DND-41 (cell line): ENCODE results near the gene GLIS2.

Source experiments
- ATAC-seq: fragments of 200-7000 bp; cut with Tn5 transposase; 3 replicates; pipeline ENCODE4 v1.9.1; 2021; ENCODE audit warnings: low read depth; ENCODE audit not compliant: insufficient read depth
- DNase-seq: peaks from one replicate; pipeline ENCODE4 v3.0.0-alpha.2; 2020
- H2AFZ ChIP-seq: 2 replicates; pipeline ENCODE4 v1.6.0; 2012; ENCODE audit warnings: low read depth, low read length
- H3K27ac ChIP-seq: 2 replicates; pipeline ENCODE4 v1.5.1; 2012; ENCODE audit warnings: low read length, inconsistent platforms
- H3K27me3 ChIP-seq: fragments of 200-600 bp; sonication (generic); 2 replicates; pipeline ENCODE4 v1.6.0; 2012; ENCODE audit warnings: low read length, mild to moderate bottlenecking, inconsistent platforms; ENCODE audit not compliant: insufficient read depth, poor library complexity
- H3K36me3 ChIP-seq: 2 replicates; pipeline ENCODE4 v1.5.1; 2012; ENCODE audit warnings: low read length, inconsistent platforms; ENCODE audit not compliant: insufficient read depth
- H3K4me1 ChIP-seq: 2 replicates; pipeline ENCODE4 v1.5.1; 2012; ENCODE audit warnings: mild to moderate bottlenecking, low read length; ENCODE audit not compliant: insufficient read depth
- H3K4me2 ChIP-seq: 2 replicates; pipeline ENCODE4 v1.6.0; 2012; ENCODE audit warnings: mild to moderate bottlenecking, moderate library complexity, low read length, inconsistent platforms; ENCODE audit not compliant: insufficient read depth
- H3K4me3 ChIP-seq, 2 experiments: fragments of 200-600 bp in 1 of 2; shearing (Covaris generic) in 1 of 2; 2 replicates each; pipeline ENCODE4 v1.5.1; 2012 to 2016; ENCODE audit warnings: inconsistent platforms in 2 of 2, low read length in 2 of 2, mild to moderate bottlenecking in 2 of 2, low read depth in 1 of 2, moderate library complexity in 1 of 2
- H3K79me2 ChIP-seq: 2 replicates; pipeline ENCODE4 v1.6.0; 2012; ENCODE audit warnings: low read length, inconsistent platforms; ENCODE audit not compliant: insufficient read depth
- H3K9ac ChIP-seq: 2 replicates; pipeline ENCODE4 v1.6.0; 2012; ENCODE audit warnings: low read depth, mild to moderate bottlenecking, inconsistent platforms, low read length, moderate library complexity
- H3K9me3 ChIP-seq: 2 replicates; pipeline ENCODE4 v1.5.1; 2012; ENCODE audit warnings: low read length, moderate library complexity, mild to moderate bottlenecking, inconsistent platforms; ENCODE audit not compliant: insufficient read depth, severe bottlenecking
- H4K20me1 ChIP-seq: 2 replicates; pipeline ENCODE4 v1.6.0; 2012; ENCODE audit warnings: low read length; ENCODE audit not compliant: insufficient read depth
- CTCF ChIP-seq: IDR thresholded peaks from 2 replicates; pipeline ENCODE4 v1.5.1; 2012; ENCODE audit warnings: borderline replicate concordance, low read length, moderate library complexity, mild to moderate bottlenecking; ENCODE audit not compliant: poor library complexity, severe bottlenecking; ENCODE audit errors: extremely low read depth
- EZH2 ChIP-seq: IDR thresholded peaks from 3 replicates; pipeline ENCODE4 v1.6.1; 2012; ENCODE audit warnings: borderline replicate concordance, low read depth, mild to moderate bottlenecking, moderate library complexity, low read length, inconsistent platforms; ENCODE audit not compliant: severe bottlenecking

The GLIS2 gene

GRCh38 chr16:4351880-4352279 lies 36.0 kb downstream of the GLIS2 start:
- Histone ChIP-seq H3K27me3 (no peaks in the 10 kb centered on the region), H3K4me2 (peak overlapping the region; percentile 64), H3K4me3 (peak overlapping the region in 1 of 2 experiments; percentile 100; a peak in 2 of 4 replicates), H3K9ac (peak overlapping the region; percentile 99), H3K9me3 (no peaks in the 10 kb centered on the region), H3K27ac (0 out of 2 replicates have a peak overlapping the region, but pooled peaks have one; percentile 39), H3K4me1 (peaks cover 34% of the 10 kb centered on the region), H2AFZ (peak overlapping the region; percentile 60), H3K79me2 (peaks cover 41% of the 10 kb centered on the region), H3K36me3 (peaks cover 39% of the 10 kb centered on the region), H4K20me1 (peaks cover 27% of the 10 kb centered on the region)
- no peak for TF ChIP-seq CTCF
- TF ChIP-seq EZH2, result no peak
- DNase-seq (no peak), ATAC-seq (no peak)

- Histone ChIP-seq H3K9ac (no peak overlapping the region), H3K36me3 (peaks cover 37% of the 10 kb centered on the region), H3K27ac (no peak overlapping the region), H3K4me3 (no peak overlapping the region), H3K9me3 (no peaks in the 10 kb centered on the region), H2AFZ (no peak overlapping the region), H3K4me2 (no peak overlapping the region), H3K79me2 (peaks cover 31% of the 10 kb centered on the region), H3K27me3 (no peaks in the 10 kb centered on the region), H4K20me1 (peaks cover 19% of the 10 kb centered on the region), H3K4me1 (peaks cover 30% of the 10 kb centered on the region)
- DNase-seq, result no peak
- TF ChIP-seq CTCF (no peak), EZH2 (no peak)
- no peak for ATAC-seq
Observed at GRCh38 chr16:4352843-4353242, 37.0 kb downstream of the GLIS2 start.

- Histone ChIP-seq H3K27ac (no peak overlapping the region), H3K4me2 (no peak overlapping the region), H3K9ac (no peak overlapping the region), H2AFZ (no peak overlapping the region), H3K27me3 (no peaks in the 10 kb centered on the region), H3K36me3 (peaks cover 39% of the 10 kb centered on the region), H3K4me1 (peaks cover 28% of the 10 kb centered on the region), H3K4me3 (no peak overlapping the region), H4K20me1 (peaks cover 19% of the 10 kb centered on the region), H3K79me2 (peaks cover 23% of the 10 kb centered on the region), H3K9me3 (no peaks in the 10 kb centered on the region)
- ATAC-seq (no peak), DNase-seq (no peak)
- TF ChIP-seq CTCF (no peak), EZH2 (no peak)
Observed at GRCh38 chr16:4353675-4354074, 37.8 kb downstream of the GLIS2 start.
